Esophagus (tissue), 2 donors: ENCODE measurements around the gene KCNH8. TPM values are rescaled to one million over a fixed set of nuclear protein-coding genes. Genes with fewer than 3 reads are reported as not detected.

Experiments used
- H3K27ac ChIP-seq, 2 donors: one replicate each; pipeline ENCODE4 v1.5.1; 2013; ENCODE audit warnings: low read depth in 2 of 2, mild to moderate bottlenecking in 2 of 2, inconsistent platforms in 1 of 2, low read length in 1 of 2, moderate library complexity in 1 of 2
- H3K27me3 ChIP-seq, 2 donors: one replicate each; pipeline ENCODE4 v1.6.1; 2013; ENCODE audit warnings: low read length in 2 of 2, control low read depth in 1 of 2, mild to moderate bottlenecking in 1 of 2; ENCODE audit not compliant: insufficient read depth in 2 of 2, control insufficient read depth in 1 of 2
- H3K36me3 ChIP-seq, 2 donors: one replicate each; pipeline ENCODE4 v1.6.1; 2013; ENCODE audit warnings: low read length in 1 of 2; ENCODE audit not compliant: control insufficient read depth in 2 of 2, insufficient read depth in 2 of 2
- H3K4me1 ChIP-seq, 2 donors: one replicate each; pipeline ENCODE4 v1.6.1; 2013; ENCODE audit warnings: low read length in 1 of 2; ENCODE audit not compliant: control insufficient read depth in 2 of 2, insufficient read depth in 2 of 2
- H3K4me3 ChIP-seq, 2 donors: one replicate each; pipeline ENCODE4 v1.5.1; 2013; ENCODE audit warnings: low read length in 2 of 2, mild to moderate bottlenecking in 2 of 2, low read depth in 1 of 2, moderate library complexity in 1 of 2
- H3K9me3 ChIP-seq, 2 donors: one replicate each; pipeline ENCODE4 v1.6.1; 2013; ENCODE audit warnings: mild to moderate bottlenecking in 2 of 2, low read depth in 1 of 2, low read length in 1 of 2, moderate library complexity in 1 of 2; ENCODE audit not compliant: control insufficient read depth in 2 of 2, insufficient read depth in 1 of 2
- WGBS, 2 donors: extraction: QIAGEN DNeasy Blood & Tissue Kit; methylation state at CpG; one replicate each; pipeline ENCODE4 v1.1.7; 2013; 5-methylcytosine and 5-hydroxymethylcytosine counted together
- polyA plus RNA-seq, 2 donors: library from polyadenylated mRNA; stranded (reverse); fragments of 200-250 nt; gene quantifications; one replicate each; pipeline ENCODE4 v1.2.3, GENCODE V29; 2013
- donor health status: healthy with polysubstance abuse.
- donor health status: Bipolar disorder and iron deficiency.

The KCNH8 gene
- polyA plus RNA-seq, 2 donors, result 0.05 to 0.06 TPM

GRCh38 chr3:19331931-19332330 is 183.6 kb downstream of the KCNH8 start:
- H3K4me1 ChIP-seq, result no peaks in the 10 kb centered on the region
- 81 to 88% methylated on average over 2 of the region's 2 CpGs for WGBS, 2 donors

GRCh38 chr3:19334120-19334519 is 185.8 kb downstream of the KCNH8 start:
- H3K36me3 ChIP-seq, result no peaks in the 10 kb centered on the region
- H3K27ac ChIP-seq, result no peak overlapping the region
- H3K4me3 ChIP-seq, result no peak overlapping the region
- WGBS, 2 donors, result 67 to 70% methylated on average over 6 of the region's 6 CpGs
- H3K27me3 ChIP-seq, result no peaks in the 10 kb centered on the region
- H3K9me3 ChIP-seq, result no peaks in the 10 kb centered on the region
- H3K4me1 ChIP-seq, result no peaks in the 10 kb centered on the region

More at GRCh38 chr3:19331931-19332330, 183.6 kb downstream of the KCNH8 start:
- H3K27ac ChIP-seq, result no peak overlapping the region
- H3K4me3 ChIP-seq, result no peak overlapping the region
- no peaks in the 10 kb centered on the region for H3K9me3 ChIP-seq
- H3K27me3 ChIP-seq, result no peaks in the 10 kb centered on the region
- H3K36me3 ChIP-seq, result no peaks in the 10 kb centered on the region

GRCh38 chr3:19338769-19339168 is 190.5 kb downstream of the KCNH8 start:
- no peak overlapping the region for H3K27ac ChIP-seq
- no peaks in the 10 kb centered on the region for H3K4me1 ChIP-seq
- no peaks in the 10 kb centered on the region for H3K27me3 ChIP-seq
- H3K9me3 ChIP-seq, result no peaks in the 10 kb centered on the region
- no peaks in the 10 kb centered on the region for H3K36me3 ChIP-seq
- H3K4me3 ChIP-seq, result no peak overlapping the region
- WGBS, 2 donors, result 84 to 86% methylated on average over 1 of the region's 1 CpG

GRCh38 chr3:19342389-19342788 is 194.1 kb downstream of the KCNH8 start:
- Histone ChIP-seq H3K27ac (no peak overlapping the region), H3K36me3 (no peaks in the 10 kb centered on the region), H3K4me1 (no peaks in the 10 kb centered on the region), H3K27me3 (no peaks in the 10 kb centered on the region), H3K4me3 (no peak overlapping the region), H3K9me3 (no peaks in the 10 kb centered on the region)
- 69 to 74% methylated on average over 5 of the region's 5 CpGs for WGBS, 2 donors

GRCh38 chr3:19346759-19347158 is 198.4 kb downstream of the KCNH8 start:
- H3K36me3 ChIP-seq, result no peaks in the 10 kb centered on the region
- H3K4me1 ChIP-seq, result no peaks in the 10 kb centered on the region
- H3K4me3 ChIP-seq, result no peak overlapping the region
- no peak overlapping the region for H3K27ac ChIP-seq
- 51 to 55% methylated on average over 1 of the region's 1 CpG for WGBS, 2 donors
- no peaks in the 10 kb centered on the region for H3K9me3 ChIP-seq
- no peaks in the 10 kb centered on the region for H3K27me3 ChIP-seq

- Histone ChIP-seq H3K4me3 (no peak overlapping the region), H3K9me3 (no peaks in the 10 kb centered on the region), H3K27me3 (no peaks in the 10 kb centered on the region), H3K4me1 (no peaks in the 10 kb centered on the region), H3K27ac (no peak overlapping the region), H3K36me3 (no peaks in the 10 kb centered on the region)
- 40 to 41% methylated on average over 7 of the region's 7 CpGs for WGBS, 2 donors
Measured at GRCh38 chr3:19347671-19348070, 199.4 kb downstream of the KCNH8 start.

- H3K4me3 ChIP-seq, result no peak overlapping the region
- no peaks in the 10 kb centered on the region for H3K27me3 ChIP-seq
- H3K9me3 ChIP-seq, result no peaks in the 10 kb centered on the region
- H3K36me3 ChIP-seq, result no peaks in the 10 kb centered on the region
- no peak overlapping the region for H3K27ac ChIP-seq
- H3K4me1 ChIP-seq, result no peaks in the 10 kb centered on the region
- WGBS, 2 donors, result 64 to 73% methylated on average over 2 of the region's 2 CpGs
Measured at GRCh38 chr3:19348500-19348899, 200.2 kb downstream of the KCNH8 start.

GRCh38 chr3:19348941-19349564 is 200.7 kb downstream of the KCNH8 start:
- H3K4me3 ChIP-seq, result no peak overlapping the region
- no peaks in the 10 kb centered on the region for H3K27me3 ChIP-seq
- H3K4me1 ChIP-seq, result no peaks in the 10 kb centered on the region
- H3K36me3 ChIP-seq, result no peaks in the 10 kb centered on the region
- H3K9me3 ChIP-seq, result no peaks in the 10 kb centered on the region
- no peak overlapping the region for H3K27ac ChIP-seq
- WGBS, 2 donors, result 19 to 31% methylated on average over 5 of the region's 5 CpGs

- no peak overlapping the region for H3K4me3 ChIP-seq
- H3K36me3 ChIP-seq, result no peaks in the 10 kb centered on the region
- H3K9me3 ChIP-seq, result no peaks in the 10 kb centered on the region
- no peak overlapping the region for H3K27ac ChIP-seq
- H3K27me3 ChIP-seq, result no peaks in the 10 kb centered on the region
- no peaks in the 10 kb centered on the region for H3K4me1 ChIP-seq
- 81 to 96% methylated on average over 1 of the region's 1 CpG for WGBS, 2 donors
Measured at GRCh38 chr3:19357947-19358346, 209.6 kb downstream of the KCNH8 start.

- 87 to 94% methylated on average over 1 of the region's 1 CpG for WGBS, 2 donors
- Histone ChIP-seq H3K27me3 (no peaks in the 10 kb centered on the region), H3K27ac (no peak overlapping the region), H3K36me3 (no peaks in the 10 kb centered on the region), H3K4me1 (no peaks in the 10 kb centered on the region), H3K9me3 (no peaks in the 10 kb centered on the region), H3K4me3 (no peak overlapping the region)
Measured at GRCh38 chr3:19363071-19363470, 214.8 kb downstream of the KCNH8 start.
